Stimulated activated CD8-positive, alpha-beta memory T cell treated with anti-CD3 and anti-CD28 coated beads, Interleukin-7, amount 100 ng/mL, for 4 hours (primary cell): ENCODE results near the gene ATG5.

ENCODE experiments used
- DNase-seq, 2 donors: peaks; one replicate each; pipeline ENCODE4 v3.0.0-alpha.2; 2020; ENCODE audit warnings: low read depth in 2 of 2

Gene ATG5

GRCh38 chr6:106223300-106223930 lies 102.1 kb downstream of the ATG5 start:
- peak; percentile 39 to 62 for DNase-seq

GRCh38 chr6:106220485-106220884 lies 105.1 kb downstream of the ATG5 start:
- no peak for DNase-seq

DNA sequence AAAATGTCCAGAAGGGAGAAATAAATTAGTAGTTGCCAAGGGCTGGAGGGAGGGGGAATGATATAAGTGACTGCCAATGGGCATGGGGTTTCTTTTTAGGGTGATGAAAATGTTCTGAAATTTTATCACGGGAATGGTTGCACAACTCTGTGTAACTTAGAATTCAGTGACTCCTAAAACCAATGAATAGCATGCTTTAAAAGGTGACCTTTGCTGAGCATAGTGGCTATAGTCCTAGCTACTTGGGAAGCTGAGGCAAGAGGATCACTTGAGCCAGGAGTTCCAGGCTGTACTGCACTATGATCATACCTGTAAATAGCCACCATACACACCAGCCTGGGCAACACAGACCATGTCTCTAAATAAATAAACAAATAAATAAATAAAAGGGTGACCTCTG lies 109.0 kb downstream of the ATG5 start:
- DNase-seq, result no peak

GRCh38 chr6:106215608-106216007 lies 110.0 kb downstream of the ATG5 start:
- no peak for DNase-seq

GRCh38 chr6:106214531-106214930 lies 111.0 kb downstream of the ATG5 start:
- DNase-seq, result no peak

DNA sequence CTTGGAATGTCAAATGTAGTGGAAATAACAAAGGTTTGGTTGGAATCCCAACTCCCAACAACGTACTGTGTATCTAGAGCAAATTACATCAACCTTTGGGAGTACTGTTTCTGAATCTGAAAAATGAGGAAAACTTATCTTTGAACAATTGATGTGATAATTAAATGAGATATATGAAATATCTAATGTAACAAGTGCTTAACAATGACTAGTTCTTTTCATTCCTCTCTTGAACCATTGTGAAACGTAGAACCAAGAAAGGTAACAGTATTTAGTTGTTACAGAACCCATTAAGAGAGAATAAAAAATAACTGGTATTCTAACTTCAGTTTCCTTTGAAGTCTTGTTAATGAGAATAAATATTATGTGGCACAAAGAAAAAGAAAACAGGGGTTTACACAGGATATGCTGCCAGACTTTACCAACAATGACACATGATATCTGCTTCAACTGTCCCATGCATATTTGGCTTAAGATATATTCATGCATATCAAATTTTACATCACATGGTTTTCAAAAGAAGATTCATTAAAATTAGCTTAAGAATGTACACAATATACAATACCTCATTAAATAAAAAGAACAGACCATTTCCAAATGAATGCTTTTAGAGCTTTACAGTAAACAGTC lies 111.8 kb downstream of the ATG5 start:
- DNase-seq, result no peak

DNA sequence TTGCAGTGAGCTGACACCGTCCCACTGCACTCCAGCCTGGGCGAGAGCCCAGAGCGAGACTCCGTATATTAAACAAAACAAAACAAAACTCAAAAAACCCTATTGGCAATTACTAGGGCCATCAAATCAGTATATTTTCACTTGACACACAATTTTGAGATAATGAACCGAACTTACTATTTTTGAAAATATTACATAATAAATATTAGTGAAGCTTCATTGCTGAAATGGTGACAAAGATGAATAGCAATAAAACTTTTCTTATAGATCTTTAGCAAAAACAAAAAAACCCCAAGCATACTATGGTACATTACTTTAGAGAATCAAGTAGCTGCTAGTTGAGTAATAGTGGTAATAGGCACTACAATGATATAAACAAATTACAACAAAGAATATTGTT lies 113.0 kb downstream of the ATG5 start:
- no peak for DNase-seq

DNA sequence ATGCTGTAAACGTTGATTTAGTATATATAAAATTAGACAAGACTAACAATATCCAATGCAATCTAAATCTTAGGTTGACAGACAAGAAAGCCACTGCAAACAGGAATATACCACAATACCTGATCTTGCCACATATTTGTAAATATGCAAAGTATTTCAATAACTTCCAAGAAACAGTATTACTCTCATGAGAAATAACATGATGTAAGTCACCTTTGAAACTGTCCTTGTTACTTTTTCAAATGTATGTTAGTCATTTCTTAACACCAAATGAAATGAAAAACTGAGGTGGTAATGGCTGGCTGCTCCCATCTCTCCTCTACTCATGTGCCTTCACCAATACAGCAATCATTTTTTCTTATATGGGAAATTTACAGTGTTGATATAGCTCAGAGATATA lies 118.7 kb downstream of the ATG5 start:
- DNase-seq, result no peak

DNA sequence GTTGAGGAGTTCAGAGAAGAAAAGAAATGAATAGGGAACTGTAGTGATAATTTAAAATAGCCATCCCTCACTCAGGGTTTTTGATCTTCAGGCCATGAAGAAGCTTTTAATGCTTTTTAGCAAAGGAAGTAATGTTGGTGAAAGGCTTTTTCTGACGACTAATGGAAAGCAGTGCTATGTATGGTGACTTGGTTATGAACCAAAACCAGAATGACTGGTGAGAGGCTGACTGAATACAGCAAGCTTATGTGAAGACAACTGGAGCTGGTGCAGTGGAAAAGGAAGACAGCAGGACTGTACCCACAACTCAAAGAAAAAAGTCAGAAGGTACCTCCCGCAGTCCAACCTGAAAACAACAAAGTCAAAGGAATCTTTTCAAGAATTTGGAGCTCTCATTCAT lies 120.6 kb downstream of the ATG5 start:
- no peak for DNase-seq

DNA sequence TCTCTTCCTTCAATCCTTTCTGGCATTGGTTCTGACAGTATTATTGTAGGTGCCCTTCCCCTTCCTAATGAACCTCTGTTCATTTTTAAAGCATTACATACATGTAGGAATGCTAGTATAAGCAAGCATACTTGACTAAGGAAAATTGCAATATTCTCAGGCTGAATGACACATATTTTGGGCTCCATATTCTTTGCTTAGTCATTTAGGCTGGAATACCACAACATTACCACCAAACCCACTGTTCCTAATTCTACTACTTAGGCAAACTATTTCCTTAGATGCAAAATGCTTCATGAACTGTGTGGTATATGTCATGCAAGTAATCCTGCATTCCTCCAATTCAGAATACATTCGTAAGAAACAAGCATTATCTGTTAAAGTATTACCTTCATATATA lies 125.6 kb downstream of the ATG5 start:
- DNase-seq, result no peak

DNA sequence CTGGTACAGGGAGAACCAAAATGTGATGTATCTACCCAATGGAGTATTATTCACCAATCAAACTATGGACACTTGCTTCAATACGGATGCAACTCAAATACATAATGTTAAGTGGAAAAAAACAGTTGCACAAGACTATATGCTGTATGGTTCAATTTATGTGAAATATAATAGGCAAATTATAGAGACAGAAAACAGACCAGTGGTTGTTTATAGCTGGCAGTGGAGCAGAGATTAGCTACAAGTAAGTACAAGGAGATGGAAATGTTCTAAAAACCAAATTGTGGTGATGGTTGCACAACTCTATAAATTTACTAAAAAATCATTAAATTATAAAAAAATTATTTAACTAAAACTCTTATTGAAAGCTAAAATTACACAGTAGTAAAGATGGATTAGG lies 126.2 kb downstream of the ATG5 start:
- DNase-seq, result no peak

DNA sequence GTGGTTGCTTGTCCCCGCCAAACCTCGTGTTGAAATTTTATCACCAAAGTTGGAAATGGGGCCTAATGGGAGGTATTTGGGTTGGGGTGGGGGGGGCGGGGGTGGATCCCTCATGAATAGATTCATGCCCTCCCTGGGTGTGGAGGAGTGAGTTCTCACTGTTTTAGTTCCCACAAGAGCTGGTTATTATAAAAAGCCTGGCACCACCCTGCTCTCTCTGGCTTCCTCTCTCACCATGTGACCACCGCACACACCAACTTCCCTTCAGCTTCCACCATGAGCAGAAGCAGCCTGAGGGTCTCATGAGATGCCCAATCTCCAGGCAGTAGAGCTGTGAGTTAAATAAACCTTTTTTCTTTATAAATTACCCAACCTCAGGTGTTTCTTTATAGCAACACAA lies 128.1 kb downstream of the ATG5 start:
- no peak for DNase-seq

- DNase-seq, result no peak
Measured at GRCh38 chr6:106194949-106195921, 130.3 kb downstream of the ATG5 start.

GRCh38 chr6:106192824-106193223 lies 132.7 kb downstream of the ATG5 start:
- DNase-seq, result no peak

DNA sequence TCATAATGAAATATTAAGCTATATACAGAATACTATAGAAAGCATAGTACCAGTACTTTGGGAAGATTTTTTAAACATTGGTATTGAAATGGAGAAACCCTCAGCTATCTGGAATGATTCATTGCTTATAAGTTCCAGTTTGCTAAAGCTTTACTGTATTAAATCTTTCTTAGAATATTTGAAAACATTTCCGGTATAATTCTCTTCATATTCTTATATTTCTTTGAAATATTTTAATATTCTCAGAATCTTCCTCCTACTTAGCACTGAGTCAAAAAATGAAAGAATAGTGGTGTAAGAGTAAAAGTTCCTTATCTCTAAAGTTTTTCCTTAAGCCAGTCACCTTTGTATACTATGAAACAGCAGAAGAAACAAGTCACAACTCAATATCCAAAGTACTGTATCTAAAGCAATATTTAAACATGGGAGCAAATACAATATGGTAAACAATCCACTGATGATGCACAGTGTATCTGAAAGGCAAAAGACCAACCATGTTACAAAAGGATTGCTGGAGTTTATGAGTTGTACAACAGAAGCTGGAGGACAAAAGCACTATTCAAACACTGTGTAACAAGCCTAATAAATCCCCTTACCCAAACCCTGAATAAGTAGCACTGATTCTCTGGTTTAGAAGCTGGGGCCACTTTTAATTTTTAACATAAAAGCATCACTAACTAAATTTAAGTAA lies 137.3 kb downstream of the ATG5 start:
- DNase-seq, result no peak

DNA sequence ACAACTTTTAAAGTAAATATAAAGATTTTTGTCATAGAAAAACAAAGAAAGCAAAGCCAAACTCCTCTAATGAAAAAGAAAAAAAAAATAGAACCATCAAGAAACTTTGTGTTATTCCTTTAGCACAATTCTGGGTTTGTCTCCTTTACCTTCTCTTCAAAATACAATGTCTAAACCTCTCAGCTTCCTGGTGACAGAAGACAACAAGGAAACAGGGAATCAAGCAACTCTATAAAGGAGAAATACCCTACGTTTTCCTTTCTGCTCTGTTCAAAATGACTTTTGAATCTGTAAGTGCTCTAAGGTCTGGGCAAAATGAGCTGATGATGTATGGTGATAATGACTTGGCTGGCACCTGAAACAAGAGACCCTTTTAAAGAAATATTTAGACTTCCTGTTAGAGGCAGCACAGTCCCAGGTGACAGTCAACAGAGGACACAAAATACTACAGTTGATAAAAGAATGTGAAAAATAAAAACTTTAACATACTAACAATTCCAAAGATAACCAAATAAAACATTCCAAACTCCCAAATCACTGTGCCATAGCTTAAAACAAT lies 138.1 kb downstream of the ATG5 start:
- DNase-seq, result no peak

DNA sequence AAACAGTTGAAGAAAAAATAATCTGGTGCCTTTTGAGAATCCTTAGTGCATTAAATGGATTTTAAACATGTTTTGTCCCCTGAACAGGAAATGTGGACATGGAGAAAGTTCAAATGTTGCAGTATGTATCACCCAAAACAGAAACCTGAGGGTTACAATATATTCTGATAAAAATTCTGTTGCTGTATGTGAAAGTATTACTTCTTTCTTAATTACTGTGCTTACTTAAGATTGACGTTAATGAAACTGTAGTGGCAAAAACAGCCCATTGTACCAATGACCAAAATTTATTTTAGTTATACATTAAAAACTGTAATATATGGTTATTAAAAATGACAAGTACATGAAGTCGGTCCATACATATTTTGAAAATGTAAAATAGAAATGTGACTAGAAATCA lies 138.8 kb downstream of the ATG5 start:
- DNase-seq, result no peak

- no peak for DNase-seq
Measured at GRCh38 chr6:106186172-106186571, 139.4 kb downstream of the ATG5 start.

- no peak for DNase-seq
Measured at GRCh38 chr6:106185615-106186014, 139.9 kb downstream of the ATG5 start.

DNA sequence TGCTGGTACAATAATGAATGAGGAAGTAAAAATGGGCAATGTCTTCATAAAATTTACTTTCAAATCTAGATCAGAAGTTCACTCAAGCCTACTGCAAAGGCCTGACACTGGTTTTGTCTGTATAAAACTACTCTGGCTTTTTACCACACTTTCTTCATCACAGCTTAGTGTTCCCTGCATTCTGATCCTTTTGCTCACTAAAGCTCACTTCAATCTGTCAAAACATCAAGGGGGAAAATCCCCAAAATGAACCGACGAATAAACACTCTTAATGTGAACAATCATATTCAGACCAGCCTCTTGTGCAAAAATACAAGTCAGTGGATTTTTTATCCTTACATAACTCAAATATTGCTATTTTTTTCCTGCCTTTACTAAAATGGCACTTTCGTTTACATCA lies 140.9 kb downstream of the ATG5 start:
- DNase-seq, result no peak

GRCh38 chr6:106183430-106183829 lies 142.1 kb downstream of the ATG5 start:
- no peak for DNase-seq

- DNase-seq, result no peak
Measured at GRCh38 chr6:106182455-106182854, 143.1 kb downstream of the ATG5 start.
